ENCODE data around the gene PLD1.

Gene PLD1

DNA sequence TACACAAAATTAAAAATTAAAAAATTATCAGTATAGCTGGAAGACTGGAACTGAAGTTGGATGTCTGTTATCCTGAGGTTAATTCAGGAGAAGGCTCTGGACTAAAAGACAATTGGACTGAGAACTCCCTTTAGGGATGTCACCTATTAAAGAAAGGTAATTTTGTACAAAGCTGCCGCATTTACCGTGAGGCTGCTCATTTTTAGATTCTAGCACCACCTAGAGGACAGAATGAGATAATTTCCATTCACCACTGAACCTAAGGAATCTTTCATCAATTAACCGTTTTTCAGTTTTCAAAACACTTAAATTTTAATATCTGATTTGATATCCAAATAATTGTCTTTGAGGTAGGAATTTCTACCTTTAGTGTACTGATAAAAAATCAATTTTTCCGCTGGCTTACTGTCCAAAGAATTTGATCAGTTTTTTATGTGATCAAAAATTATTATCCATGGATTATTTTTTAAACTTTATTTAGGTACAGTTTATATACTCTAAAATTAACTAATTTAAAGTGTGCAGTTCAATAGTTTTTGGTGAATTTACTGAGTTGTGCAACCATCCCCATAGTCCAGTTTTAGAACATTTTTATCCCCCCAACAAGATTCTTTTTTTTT is 243.4 kb downstream of the PLD1 start:
- POLR2A ChIA-PET: no interaction called here
- H3K4me1 ChIP-seq (ENCODE audit: control insufficient read depth, insufficient read depth, low read length): peaks cover 4% of the 10 kb centered on the region
- H3K36me3 ChIP-seq (ENCODE audit: control insufficient read depth in 2 of 2, insufficient read depth in 1 of 2, low read length in 2 of 2): no peaks in the 10 kb centered on the region
- TF ChIP-seq WT1 (tag by site-specific recombination; IDR thresholded peaks at IDR 0.05) (no peak), ZNF341 (tag by site-specific recombination; IDR thresholded peaks at IDR 0.05; ENCODE audit: low read depth) (no peak), ZBTB48 (tag by site-specific recombination; IDR thresholded peaks at IDR 0.05) (no peak), ZNF169 (tag by site-specific recombination; IDR thresholded peaks at IDR 0.05) (no peak), ZSCAN30 (tag by site-specific recombination; IDR thresholded peaks at IDR 0.05) (peak; percentile 34; the same call in 1 of the 2 replicates), ZNF214 (tag by site-specific recombination; IDR thresholded peaks at IDR 0.05; ENCODE audit: borderline replicate concordance) (no peak), MZF1 (tag by site-specific recombination; IDR thresholded peaks at IDR 0.05; ENCODE audit: borderline replicate concordance) (no peak), ZEB2 (tag by site-specific recombination; IDR thresholded peaks at IDR 0.05) (0 out of 2 replicates have a peak, but pooled peaks have one; percentile 23), TSHZ1 (tag by site-specific recombination; IDR thresholded peaks at IDR 0.05; ENCODE audit: borderline replicate concordance) (no peak), ZNF302 (tag by site-specific recombination; IDR thresholded peaks at IDR 0.05; ENCODE audit: low read depth) (no peak), ZNF16 (tag by site-specific recombination; IDR thresholded peaks at IDR 0.05; ENCODE audit: low read depth) (no peak), ZNF660 (tag by site-specific recombination; IDR thresholded peaks at IDR 0.05) (peak; percentile 76; the same call in 1 of the 2 replicates), ZBTB11 (tag by site-specific recombination; conservative IDR thresholded peaks at IDR 0.05; ENCODE audit: low read depth) (no peak), ZNF366 (tag by site-specific recombination; conservative IDR thresholded peaks at IDR 0.05) (no peak), ZBTB8A (tag by site-specific recombination; IDR thresholded peaks at IDR 0.05) (no peak), ZSCAN23 (tag by site-specific recombination; IDR thresholded peaks at IDR 0.05) (no peak), ZNF501 (tag by site-specific recombination; IDR thresholded peaks at IDR 0.05) (no peak), ZNF654 (tag by site-specific recombination; IDR thresholded peaks at IDR 0.05; ENCODE audit: low read depth) (peak; percentile 74), ZNF423 (tag by site-specific recombination; IDR thresholded peaks at IDR 0.05) (no peak), ZNF558 (tag by site-specific recombination; IDR thresholded peaks at IDR 0.05) (no peak)
- TF ChIP-seq, protein P1, sequence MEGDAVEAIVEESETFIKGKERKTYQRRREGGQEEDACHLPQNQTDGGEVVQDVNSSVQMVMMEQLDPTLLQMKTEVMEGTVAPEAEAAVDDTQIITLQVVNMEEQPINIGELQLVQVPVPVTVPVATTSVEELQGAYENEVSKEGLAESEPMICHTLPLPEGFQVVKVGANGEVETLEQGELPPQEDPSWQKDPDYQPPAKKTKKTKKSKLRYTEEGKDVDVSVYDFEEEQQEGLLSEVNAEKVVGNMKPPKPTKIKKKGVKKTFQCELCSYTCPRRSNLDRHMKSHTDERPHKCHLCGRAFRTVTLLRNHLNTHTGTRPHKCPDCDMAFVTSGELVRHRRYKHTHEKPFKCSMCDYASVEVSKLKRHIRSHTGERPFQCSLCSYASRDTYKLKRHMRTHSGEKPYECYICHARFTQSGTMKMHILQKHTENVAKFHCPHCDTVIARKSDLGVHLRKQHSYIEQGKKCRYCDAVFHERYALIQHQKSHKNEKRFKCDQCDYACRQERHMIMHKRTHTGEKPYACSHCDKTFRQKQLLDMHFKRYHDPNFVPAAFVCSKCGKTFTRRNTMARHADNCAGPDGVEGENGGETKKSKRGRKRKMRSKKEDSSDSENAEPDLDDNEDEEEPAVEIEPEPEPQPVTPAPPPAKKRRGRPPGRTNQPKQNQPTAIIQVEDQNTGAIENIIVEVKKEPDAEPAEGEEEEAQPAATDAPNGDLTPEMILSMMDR (tag by site-specific recombination; IDR thresholded peaks at IDR 0.05): no peak
- H3K4me3 ChIP-seq (ENCODE audit: low read depth, low read length): no peak overlapping the region
- H3K9me3 ChIP-seq (ENCODE audit: control insufficient read depth, insufficient read depth, low read depth, low read length): no peaks in the 10 kb centered on the region
- CTCF ChIA-PET: interaction anchor here (0.7 to 3.0 kb wide), 20 partner anchors 8 to 605 kb away, joined by 3 to 18 read pairs (median 5); partner anchors contain the start of gene TNIK
- H3K27ac ChIP-seq (ENCODE audit: extremely low read depth, low read depth, low read length): no peak overlapping the region

Measured in HEK293 (cell line).